Activated CD4-positive, alpha-beta T cell treated with anti-CD3 and anti-CD28 coated beads, Interleukin-2, Interleukin-4, amounts not matched to agents 100 ng/mL and 50 ng/mL, durations not matched to agents 16 hours and 8 hours (primary cell): ENCODE data around the gene ARHGAP36.

Experiments used
- DNase-seq: peaks from one replicate; pipeline ENCODE4 v3.0.0-alpha.2; 2020; ENCODE audit warnings: low spot score

Gene ARHGAP36

DNA sequence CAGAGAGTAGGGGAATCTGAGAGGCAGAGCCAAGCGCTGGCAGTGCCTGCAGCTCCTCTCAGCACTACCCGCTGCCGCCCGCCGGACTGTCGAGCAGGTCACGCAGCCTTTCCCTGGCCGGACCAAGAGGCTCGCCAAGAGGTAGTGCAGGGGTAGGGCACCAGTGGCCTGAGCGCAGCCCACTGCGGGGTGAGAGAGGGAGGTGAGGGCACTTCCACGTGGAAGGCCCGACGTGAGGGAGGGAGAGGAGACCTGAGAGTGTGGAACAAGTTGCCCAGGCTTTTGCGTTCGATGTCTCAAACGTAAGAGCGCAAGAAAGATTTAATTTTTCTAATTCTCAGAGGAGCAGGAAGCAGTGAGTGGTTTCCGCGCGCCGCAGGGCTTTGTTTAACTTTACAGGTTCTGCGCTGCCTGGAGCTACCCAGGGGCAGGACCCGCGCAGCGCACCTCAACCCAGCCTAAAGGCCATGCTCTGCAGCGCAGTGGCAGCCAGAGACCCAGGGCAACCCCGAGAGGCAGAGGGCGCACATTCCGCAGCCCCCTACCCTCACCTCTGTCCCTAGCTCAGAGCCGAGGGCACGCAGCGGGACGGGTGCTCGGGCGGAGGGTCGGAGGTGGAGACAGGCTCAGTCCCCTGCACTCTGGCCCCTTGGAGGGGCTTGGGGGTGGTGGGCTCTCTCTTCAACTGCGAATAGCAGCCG, 14.9 kb downstream of the ARHGAP36 start:
- DNase-seq = no peak

GRCh38 chrX:131073607-131074006, 15.5 kb downstream of the ARHGAP36 start:
- DNase-seq = no peak

GRCh38 chrX:131081772-131082740, 23.9 kb downstream of the ARHGAP36 start:
- DNase-seq = no peak

DNA sequence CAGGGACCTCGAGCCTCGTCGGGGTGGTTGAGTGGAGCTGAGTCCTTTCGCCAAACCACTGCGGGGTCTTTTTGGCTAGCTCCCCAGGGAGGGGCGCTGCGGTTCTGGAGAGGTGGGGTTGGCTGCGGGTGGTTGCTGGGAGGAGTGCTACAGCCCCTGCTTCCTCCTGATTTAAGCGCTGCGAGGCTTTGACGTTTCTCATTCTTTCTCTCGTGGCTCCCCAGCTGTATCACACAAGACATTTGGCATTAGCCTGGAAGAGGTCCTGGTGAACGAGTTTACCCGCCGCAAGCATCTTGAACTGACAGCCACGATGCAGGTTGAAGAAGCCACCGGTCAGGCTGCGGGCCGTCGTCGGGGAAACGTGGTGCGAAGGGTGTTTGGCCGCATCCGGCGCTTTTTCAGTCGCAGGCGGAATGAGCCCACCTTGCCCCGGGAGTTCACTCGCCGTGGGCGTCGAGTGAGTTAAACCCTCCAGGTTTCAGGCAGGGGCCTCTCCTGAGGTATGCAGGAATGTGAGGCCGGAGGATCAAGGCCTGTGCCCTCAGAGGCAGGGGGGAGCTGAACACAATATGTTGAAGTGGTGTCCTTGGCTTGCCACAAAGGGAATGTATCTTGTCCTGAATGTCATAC, 25.5 kb downstream of the ARHGAP36 start:
- DNase-seq = no peak

GRCh38 chrX:131084145-131084544, 26.0 kb downstream of the ARHGAP36 start:
- no peak for DNase-seq

DNA sequence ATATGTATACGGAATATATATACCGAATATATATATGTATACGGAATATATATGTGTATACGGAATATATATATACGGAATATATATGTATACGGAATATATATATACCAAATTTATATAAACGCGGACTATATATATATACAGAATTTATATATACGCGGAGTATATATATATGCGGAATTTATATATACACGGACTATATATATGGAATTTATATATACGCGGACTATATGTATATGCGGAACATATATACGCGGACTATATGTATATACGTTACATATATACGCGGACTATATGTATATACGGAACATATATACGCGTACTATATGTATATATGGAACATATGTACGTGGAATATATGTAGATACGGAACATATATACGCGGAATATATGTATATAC, 78.6 kb downstream of the ARHGAP36 start:
- no peak for DNase-seq

DNA sequence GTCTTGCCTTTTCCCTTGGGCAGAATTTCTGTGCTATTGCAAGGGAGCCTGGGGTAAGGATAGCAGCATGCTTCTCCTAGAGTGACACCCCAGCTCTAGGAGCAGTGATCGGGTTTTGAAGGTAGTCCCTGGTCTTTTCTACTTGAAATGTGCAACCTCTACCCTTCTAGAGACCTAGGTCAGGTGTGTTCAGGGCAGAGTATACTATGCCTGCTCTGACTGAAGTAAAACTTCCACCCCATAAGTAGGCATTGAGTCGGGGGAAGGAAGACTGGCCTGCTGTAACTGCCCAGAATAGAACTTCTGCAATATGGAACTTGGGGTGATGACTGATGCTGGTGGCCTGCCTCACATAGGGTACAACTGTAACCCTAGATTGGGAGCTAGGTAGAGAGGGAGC, 80.9 kb downstream of the ARHGAP36 start:
- no peak for DNase-seq
